Right ventricle myocardium superior (tissue), 1 donor: ENCODE results near the gene SLC25A25. TPM values are rescaled to one million over a fixed set of nuclear protein-coding genes. Genes with fewer than 3 reads are reported as not detected.
A peak's percentile ranks its signal among the peaks of the same experiment; 100 is the strongest.

Source experiments
- ATAC-seq: fragments of 200-7000 bp; cut with Tn5 transposase; one replicate; pipeline ENCODE4 v1.9.1; 2020; ENCODE audit warnings: mild to moderate bottlenecking; ENCODE audit not compliant: poor library complexity
- DNase-seq: peaks from one replicate; pipeline ENCODE4 v3.0.0-alpha.2; 2020
- intact Hi-C: fragments of 100-400 bp; cut with DNase I; formaldehyde crosslinking; loops from one replicate; pipeline ENCODE4 v1.11.2; 2022
- total RNA-seq: library from RNA; stranded (reverse); fragmentation: NEBNext Ultra II Directional; extraction: Animal tissue kit (Norgen Biotek cat#: 25700); gene quantifications from one replicate; pipeline ENCODE4 v1.2.1, GENCODE V29; 2021
- donor health status: DM: no; HTN: yes; CAD: no; lungs with severe emphysema.

Gene SLC25A25
- total RNA-seq, 1 donor from 2014 or later: 5.0 TPM

DNA sequence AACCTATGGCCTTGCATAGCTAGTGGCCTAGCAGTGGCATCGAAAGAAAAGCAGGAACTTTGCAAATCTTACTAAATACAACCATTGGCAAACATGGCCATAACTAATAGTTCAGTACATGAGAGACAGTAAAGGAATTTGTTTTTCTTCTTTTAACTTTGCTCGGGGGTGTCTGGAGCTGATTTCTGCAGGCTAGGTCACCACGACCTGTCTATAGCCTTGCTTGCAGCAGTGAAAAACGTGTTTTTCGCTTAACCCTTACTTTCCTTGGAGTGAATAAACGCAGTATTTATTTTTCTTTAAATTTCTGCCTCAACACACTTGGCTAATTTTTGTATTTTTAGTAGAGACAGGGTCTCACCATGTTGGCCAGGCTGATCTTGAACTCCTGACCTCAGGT is 20.8 kb upstream of the SLC25A25 start:
- no peak for DNase-seq
- intact Hi-C loops: no loop called here
- ATAC-seq: no peak

DNA sequence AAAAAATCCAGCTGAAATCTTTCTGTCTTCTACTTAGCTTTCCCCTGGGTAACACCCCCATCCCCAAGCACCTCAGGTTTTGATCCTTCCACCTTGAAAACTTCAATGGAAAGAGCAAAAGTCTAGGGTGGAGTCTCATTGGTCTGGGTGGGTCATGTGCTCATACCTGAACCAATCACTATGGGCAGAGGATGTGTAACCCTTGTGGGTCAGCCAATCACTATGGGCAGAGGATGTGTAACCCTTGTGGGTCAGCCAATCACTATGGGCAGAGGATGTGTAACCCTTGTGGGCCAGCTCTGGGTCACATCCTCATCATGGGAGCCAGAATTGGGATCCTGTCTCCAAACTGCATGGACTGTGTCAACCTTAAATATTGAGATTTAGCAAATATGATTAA is 19.4 kb upstream of the SLC25A25 start:
- intact Hi-C loops: no loop called here
- no peak for DNase-seq
- ATAC-seq: no peak

DNA sequence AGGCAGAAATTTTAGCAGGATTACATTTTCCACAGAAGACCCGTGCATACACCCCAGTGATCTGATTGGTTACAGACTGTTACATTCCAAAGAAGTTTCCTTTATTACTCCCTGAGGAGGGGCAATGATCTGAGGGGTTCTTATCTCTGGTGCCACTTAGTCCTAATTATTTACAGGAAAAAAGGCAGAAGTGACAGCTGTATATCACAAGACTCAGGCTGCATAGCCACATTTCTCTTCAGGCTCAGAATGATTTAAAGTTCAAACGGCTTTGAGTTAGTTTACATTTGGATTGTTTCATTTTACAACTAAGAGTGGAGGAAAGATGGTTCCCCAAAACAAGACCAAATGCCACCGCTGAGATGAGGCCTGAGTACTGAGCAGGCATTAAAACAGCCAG is 18.2 kb upstream of the SLC25A25 start:
- DNase-seq (no peak), ATAC-seq (no peak)
- intact Hi-C loops: no loop called here

DNA sequence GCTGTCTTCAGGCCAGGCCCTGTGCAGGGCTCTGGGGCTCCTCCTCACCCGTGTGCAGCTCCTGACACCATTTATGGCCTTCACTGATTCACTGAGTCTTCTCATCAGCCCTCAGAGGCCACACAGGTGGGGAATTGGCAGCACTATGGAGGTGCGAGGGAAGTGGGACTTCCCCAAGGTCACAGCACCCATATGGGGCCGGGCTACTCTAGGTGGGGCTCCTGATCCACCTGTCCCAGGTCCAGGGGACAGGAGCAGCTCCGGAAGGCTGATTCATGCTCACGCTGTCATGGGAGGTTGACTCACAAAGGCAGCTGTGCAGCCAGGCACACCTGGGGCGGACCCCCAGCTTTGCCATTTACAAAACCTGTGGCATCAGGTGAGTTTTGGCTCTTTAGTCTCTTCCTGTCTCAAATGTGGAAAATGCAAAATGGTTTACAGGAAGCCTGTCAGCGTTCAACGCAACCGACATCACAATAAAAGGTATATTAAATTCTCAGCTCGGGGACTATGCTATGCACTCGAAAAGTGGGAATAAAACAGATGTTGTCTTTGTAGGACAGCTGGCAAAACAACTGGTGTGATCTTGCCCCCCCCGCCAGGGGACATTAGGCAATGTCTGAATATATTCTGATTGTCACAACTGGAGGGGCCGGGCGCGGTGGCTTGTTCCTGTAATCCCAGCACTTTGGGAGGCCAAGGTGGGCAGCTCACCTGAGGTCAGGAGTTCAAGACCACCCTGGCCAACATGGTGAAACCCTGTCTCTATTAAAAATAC is 15.9 kb upstream of the SLC25A25 start:
- intact Hi-C loops: no loop called here
- no peak for DNase-seq
- no peak for ATAC-seq

DNA sequence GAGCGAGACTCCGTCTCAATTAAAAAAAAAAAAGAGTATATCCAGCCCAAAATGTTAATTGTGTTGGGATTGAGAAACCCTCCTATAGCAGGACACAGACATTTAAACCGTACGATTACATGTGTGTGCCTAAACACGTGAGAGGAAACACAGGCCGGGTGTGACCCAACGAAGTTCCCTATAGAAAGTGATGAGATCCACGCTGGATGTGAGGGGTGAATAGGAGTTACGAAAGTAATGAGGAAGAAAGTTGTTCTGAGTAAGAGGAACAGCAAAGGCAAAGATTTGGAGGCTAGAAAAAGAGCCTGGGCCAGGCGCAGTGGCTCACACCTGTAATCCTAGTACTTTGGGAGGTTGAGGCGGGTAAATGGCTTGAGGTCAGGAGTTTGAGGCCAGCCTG is 14.5 kb upstream of the SLC25A25 start:
- DNase-seq: peak; percentile 67
- peak; percentile 46 for ATAC-seq
- intact Hi-C loops: no loop called here

DNA sequence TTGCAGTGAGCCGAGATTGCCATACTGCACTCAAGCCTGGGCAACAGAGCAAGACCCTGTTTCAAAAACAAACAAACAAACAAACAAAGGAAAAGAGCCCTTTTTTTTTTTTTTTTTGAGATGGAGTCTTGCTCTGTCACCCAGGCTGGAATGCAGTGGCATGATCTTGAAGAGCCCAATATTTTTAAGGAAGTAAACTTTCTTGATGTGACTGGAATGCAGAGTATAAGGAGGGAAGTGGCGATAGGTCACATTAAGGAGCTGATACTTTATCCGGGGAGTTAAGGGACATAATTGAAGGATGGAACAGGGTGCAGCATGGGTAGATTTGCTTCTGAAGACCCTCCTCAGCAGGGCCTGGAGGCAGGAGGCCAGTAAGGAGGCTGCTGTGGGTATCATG is 13.9 kb upstream of the SLC25A25 start:
- ATAC-seq: no peak
- DNase-seq: no peak
- intact Hi-C loops: no loop called here

DNA sequence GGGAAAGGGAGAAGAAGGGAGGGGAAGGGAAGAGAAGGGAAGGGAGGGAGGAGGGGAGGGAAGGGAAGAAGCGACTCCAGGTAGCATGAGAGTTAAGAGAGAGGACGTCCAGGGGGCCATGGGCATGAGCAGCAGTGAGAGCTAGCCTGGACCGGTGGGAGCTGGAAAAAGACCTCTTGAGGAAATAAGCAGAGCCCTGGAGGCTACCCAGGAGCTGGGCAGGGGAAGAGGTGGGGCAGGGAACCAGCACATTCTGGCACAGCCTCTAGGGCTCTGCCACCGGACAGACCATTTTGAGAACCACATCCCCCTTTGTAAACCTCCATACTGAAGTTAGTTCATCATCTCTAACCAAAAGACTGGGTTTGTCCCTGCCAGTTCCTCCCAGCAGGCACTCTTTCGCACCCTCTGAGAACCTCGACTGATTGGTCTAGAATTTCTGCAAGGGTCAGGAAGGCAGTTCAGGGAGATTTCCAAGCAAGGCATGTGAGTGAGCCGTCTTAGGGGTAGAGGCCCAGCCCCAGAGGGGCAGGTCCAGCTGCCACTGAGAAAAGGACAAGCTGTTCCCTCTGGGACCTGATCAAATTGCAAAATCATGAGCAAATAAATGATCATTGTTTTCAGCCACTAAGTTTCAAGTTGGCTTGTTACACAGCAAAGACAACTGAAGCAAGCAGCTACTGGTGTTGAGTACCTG is 12.5 kb upstream of the SLC25A25 start:
- DNase-seq (peak; percentile 67), ATAC-seq (peak; percentile 76)
- intact Hi-C loops: no loop called here

DNA sequence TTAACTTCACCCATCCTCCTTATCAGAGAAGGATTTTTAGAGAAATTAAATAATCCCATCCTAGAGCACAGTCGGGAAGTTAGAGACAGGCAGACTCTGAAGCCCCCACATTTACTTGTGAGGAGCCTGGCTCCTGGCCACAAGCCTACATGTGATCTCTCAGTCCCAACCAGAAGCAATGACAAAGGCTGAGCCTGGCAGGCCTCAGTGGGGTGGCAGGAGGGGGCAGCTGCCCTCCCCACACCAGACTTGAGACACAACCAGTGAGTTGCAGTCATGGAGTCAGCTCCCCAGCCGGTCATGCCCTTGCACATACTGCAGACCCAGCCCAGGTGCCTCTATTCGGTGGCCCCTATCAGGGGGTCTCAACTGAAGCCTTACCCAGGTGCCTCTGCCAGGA is 11.9 kb upstream of the SLC25A25 start:
- ATAC-seq (no peak), DNase-seq (no peak)
- intact Hi-C loops: no loop called here

DNA sequence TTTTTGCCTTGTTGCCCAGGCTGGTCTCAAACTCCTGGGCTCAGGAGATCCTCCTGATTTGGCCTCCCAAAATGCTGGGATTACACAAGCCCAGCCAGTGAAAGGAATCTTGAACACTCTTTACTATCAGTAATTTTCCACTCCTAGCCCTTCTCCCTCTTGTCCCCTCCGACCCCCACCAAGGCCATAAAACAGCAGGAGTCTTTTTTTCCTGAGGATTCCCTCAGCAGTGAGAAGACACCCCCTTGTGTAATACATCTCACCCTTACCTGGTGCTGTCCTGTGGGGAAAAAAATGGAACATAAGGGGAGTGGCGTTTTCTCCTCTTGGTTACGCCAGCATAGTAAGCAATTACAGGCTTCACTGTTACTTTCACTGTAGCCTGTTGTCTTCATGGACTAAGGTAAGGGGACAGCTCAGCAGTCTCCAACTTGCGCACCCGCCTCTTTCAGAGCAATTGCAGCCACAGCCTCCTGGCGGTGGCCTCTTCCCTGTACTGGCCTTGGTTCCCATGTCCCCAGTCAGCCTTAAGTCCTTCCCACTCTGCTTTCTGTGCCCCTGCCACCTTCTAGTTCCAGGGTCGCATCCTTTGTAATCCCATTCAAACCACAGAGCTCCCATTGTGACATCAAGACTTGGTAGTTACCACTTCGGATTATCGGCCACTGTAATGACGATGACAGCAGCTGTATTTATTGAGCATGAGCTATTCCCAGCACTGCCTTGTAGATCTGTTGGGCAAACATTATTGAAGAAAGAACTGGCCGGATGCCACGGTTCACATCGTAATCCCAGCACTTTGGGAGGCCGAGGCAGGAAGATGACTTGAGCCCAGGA is 10.9 kb upstream of the SLC25A25 start:
- intact Hi-C loops: no loop called here
- no peak for ATAC-seq
- no peak for DNase-seq

DNA sequence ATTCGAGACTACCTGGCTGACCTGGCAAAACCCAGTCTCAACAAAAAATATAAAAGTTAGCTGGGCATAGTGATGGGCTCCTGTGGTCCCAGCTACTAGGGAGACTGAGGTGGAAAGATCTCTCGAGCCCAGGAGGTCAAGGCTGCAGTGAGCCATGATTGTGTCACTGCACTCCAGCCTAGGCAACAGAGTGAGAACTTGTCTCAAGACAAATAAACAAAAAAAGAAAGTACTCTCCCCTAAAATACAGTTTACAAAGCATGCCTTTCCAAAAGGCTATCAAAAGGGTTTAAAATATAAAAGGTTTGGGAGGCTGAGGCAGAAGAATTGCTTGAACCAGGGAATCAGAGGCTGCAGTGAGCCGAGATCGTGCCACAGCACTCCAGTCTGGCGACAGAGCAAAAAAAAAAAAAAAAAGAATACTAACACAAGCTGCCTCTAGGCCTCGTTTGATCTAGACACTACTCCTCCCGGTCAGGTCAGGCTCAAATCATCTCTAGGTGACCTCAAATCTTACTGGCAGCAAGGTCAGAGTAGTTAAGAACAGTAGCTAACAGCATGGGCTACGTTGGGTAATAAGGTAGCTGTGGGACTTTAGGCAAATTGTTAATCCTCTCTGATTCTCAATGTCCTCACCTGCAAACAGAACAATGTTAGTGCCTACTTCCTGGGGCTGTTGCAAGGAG is 10.2 kb upstream of the SLC25A25 start:
- intact Hi-C loops: no loop called here
- ATAC-seq (no peak), DNase-seq (no peak)

DNA sequence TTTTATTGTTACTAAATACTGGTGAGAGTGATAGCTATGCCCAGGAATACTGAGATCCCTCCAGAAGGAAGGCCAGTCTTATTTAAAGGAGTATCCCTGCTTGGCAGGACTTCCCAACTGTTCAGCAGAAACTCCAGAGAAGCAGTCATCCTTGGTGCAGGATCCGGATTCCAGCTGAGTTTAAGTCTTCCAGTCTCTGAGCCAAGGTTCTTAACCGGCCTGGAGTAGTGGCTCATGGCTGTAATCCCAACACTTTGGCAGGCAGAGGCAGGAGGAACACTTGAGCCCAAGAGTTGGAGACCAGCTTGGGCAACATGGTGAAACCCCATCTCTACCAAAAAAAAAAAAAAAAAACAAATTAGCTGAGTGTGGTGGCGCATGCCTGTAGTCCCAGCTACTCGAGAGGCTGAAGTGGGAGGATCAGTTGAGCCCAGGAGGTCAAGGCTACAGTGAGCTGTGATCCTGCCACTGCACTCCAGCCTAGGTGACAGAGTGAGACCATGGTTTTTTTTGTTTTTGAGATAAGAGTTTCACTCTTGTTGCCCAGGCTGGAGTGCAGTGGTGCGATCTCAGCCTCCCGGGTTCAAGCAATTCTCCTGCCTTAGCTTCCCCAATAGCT is 8.6 kb upstream of the SLC25A25 start:
- intact Hi-C loops: no loop called here
- DNase-seq (no peak), ATAC-seq (no peak)

DNA sequence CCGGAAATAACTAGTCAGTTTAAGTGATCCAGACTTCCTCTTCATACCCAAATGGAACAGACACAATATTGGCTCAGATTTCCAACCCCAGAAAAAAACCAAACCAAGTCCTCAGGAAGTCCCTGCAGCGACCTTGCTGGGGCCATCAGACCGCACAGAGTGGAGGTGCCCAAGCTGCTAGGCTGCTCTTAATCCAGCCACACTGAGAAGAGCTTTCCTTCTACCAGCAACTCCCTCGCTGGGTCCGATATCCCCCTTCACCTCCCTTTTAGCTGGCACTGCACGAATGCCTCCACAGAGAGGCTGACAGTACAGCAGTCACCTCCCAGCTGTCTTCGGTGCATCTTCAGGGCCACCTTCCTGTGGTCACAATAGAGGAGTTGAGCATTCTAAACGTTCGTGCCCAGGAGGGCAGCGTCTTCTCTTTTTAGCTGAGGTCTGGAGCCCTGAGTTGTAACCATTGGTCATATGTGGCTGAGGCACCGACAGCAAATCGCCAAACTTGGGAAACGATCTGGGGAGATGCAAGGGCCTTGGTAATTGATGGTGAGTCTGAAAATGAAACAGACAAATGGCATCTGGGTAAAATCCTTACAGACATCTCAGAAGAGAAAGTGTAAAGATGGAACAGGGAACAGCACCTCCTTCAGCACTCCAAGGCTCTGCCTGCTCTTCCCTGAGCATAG is 6.6 kb upstream of the SLC25A25 start:
- DNase-seq: no peak
- no peak for ATAC-seq
- intact Hi-C loops: no loop called here

DNA sequence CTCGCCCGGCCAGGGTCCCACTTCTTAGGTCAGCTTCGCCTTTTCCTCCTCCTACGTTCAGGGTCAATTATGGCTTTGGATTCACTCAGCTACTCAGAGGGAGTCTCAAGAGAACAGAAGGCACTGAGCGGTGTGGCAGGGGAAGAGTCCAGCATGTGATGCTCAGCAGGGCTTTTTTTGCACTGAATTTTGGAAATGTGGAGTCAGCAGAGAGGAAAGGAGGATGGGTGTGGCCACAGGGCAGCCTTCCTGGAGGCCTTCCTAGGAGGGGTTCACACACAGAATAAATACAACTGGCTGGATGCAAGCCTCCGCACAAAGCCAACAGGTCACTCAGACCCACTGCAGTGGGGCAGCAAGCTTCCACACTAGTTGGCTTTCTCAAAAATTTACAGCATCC is 5.8 kb upstream of the SLC25A25 start:
- ATAC-seq: no peak
- intact Hi-C loops: no loop called here
- no peak for DNase-seq

DNA sequence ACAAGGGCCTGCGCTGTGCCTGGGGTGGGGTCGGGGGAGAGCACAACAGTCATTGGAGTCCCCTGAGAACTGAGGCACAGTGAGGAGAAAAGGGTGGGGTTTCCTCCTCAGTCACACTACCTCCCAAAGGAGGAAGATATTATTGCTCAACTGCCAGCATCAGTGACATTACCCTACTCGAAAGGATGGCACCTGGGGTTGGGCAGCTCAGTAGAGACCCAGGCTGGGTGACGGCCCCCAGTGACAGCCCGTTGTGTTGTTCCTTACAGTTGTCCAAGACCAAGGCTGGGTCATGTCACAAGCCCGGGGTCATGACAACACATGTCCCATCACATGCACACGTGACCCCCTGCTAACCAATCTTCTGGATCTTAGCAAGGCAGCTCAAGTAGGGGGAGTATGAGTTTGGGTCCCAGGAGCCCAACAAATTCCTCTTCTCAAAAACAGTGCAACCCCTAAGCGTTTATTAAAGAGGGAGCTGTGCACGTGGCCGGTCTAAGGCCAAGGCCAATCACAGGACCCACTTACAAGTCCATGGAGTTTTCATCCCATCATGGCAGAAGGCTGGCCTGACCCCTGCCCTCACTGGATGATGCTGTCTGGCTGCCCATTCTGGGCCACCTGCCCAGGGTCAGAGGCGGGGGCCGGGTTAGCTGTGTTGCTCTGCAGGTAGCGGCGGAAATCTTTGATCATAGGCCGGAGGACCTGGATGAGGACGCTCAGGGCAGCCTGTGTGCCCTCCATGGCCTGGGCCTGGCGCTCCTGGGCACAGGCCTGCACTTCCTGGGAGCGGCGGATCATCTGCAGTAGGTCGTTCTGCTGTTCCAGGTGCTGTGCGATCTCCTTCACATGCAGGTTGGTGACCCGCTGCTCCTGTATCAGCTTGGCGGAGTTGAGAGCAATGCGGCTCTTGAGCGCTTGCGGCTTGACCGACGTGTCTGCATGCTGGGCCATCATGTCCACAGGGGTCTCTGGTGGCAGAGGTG is 4.9 kb upstream of the SLC25A25 start:
- DNase-seq (no peak), ATAC-seq (no peak)
- intact Hi-C loops: no loop called here

DNA sequence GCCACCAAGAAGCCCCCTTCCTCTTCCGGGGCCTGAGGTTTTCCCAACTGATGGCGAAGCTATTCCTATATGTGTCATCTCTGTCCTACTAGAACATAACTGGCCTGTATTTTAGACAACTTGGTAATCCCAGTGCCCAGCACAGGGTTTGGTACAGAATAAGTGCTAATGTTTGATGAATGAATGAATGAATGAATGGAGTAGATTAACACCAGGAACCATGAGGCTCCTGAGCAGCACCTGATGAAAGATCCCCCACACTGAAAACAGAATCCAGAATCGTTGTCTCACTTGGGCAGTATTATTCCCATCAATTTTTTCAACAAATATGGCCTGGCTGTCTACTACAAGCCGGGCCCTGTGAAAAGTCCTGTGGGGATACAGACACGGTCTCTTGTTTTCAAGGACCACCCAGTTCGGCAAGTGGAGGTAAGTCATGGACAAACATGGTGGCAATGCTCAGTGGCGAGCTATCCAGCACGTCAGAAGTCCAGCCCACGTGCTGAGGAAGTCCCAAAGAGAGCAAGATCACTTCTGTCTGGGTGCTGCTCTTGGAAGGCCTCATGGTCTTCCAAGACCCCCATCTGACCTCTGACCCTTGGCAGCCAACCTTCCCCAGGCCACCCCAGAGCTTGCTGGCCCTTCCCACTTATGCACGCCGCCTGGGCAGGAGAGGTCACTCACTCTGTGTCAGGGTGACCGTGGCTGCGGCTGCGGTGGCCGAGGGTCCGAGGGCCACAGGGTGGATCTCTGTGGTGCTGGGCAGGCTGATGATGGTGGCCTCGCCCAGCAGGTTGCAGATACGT is 1.9 kb upstream of the SLC25A25 start:
- ATAC-seq (no peak), DNase-seq (peak; percentile 52)
- intact Hi-C loops: no loop called here
